Measurements from ENCODE around the gene TGFBR3L.
"Not testable (repeated sequence)": the region's sequence is repeated elsewhere in the genome, so short reads cannot be mapped to it uniquely, and the experiment has no call there.

The TGFBR3L gene

GRCh38 chr19:7888826-7889217, 25.8 kb upstream of the TGFBR3L start:
- no peak for DNase-seq (ENCODE audit: low read depth)
- TF ChIP-seq CTCF (IDR thresholded peaks at IDR 0.05; ENCODE audit: low read depth, low read length, missing control alignments) = no peak
- no peak overlapping the region for H3K4me3 ChIP-seq (ENCODE audit: low read depth, low read length)

GRCh38 chr19:7893362-7894101, 21.1 kb upstream of the TGFBR3L start:
- H3K4me3 ChIP-seq (ENCODE audit: low read depth, low read length); DNase-seq (ENCODE audit: low read depth): not testable (repeated sequence)

- DNase-seq (ENCODE audit: low read depth) = no peak
- no peak for TF ChIP-seq CTCF (IDR thresholded peaks at IDR 0.05; ENCODE audit: low read depth, low read length, missing control alignments)
- no peak overlapping the region for H3K4me3 ChIP-seq (ENCODE audit: low read depth, low read length)
These were observed 19.9 kb upstream of the TGFBR3L start for GRCh38 chr19:7894612-7895309.

GRCh38 chr19:7895565-7895964, 19.1 kb upstream of the TGFBR3L start:
- no peak for DNase-seq (ENCODE audit: low read depth)
- no peak for TF ChIP-seq CTCF (IDR thresholded peaks at IDR 0.05; ENCODE audit: low read depth, low read length, missing control alignments)
- H3K4me3 ChIP-seq (ENCODE audit: low read depth, low read length) = no peak overlapping the region

- H3K4me3 ChIP-seq (ENCODE audit: low read depth, low read length) = no peak overlapping the region
- DNase-seq (ENCODE audit: low read depth) = no peak
- no peak for TF ChIP-seq CTCF (IDR thresholded peaks at IDR 0.05; ENCODE audit: low read depth, low read length, missing control alignments)
These were observed 17.3 kb upstream of the TGFBR3L start for GRCh38 chr19:7897292-7897691.

- no peak overlapping the region for H3K4me3 ChIP-seq (ENCODE audit: low read depth, low read length)
- DNase-seq (ENCODE audit: low read depth) = no peak
- no peak for TF ChIP-seq CTCF (IDR thresholded peaks at IDR 0.05; ENCODE audit: low read depth, low read length, missing control alignments)
These were observed 15.7 kb upstream of the TGFBR3L start for GRCh38 chr19:7898967-7899366.

GRCh38 chr19:7899751-7900378, 14.8 kb upstream of the TGFBR3L start:
- TF ChIP-seq CTCF (IDR thresholded peaks at IDR 0.05; ENCODE audit: low read depth, low read length, missing control alignments) = no peak
- no peak overlapping the region for H3K4me3 ChIP-seq (ENCODE audit: low read depth, low read length)
- no peak for DNase-seq (ENCODE audit: low read depth)

All from GM12864 (cell line).